GM08714 (cell line): ENCODE measurements around the gene TMEM222.

Source experiments
- H3K4me3 ChIP-seq: fragments of 200-500 bp; sonication (Bioruptor generic); 2 replicates; pipeline ENCODE4 v1.5.1; 2014; ENCODE audit warnings: mild to moderate bottlenecking, low read length, inconsistent platforms
- ZNF274 ChIP-seq: IDR thresholded peaks from 2 replicates; pipeline ENCODE4 v1.6.1; 2012; ENCODE audit warnings: mild to moderate bottlenecking, low read depth, low read length

Gene TMEM222

DNA sequence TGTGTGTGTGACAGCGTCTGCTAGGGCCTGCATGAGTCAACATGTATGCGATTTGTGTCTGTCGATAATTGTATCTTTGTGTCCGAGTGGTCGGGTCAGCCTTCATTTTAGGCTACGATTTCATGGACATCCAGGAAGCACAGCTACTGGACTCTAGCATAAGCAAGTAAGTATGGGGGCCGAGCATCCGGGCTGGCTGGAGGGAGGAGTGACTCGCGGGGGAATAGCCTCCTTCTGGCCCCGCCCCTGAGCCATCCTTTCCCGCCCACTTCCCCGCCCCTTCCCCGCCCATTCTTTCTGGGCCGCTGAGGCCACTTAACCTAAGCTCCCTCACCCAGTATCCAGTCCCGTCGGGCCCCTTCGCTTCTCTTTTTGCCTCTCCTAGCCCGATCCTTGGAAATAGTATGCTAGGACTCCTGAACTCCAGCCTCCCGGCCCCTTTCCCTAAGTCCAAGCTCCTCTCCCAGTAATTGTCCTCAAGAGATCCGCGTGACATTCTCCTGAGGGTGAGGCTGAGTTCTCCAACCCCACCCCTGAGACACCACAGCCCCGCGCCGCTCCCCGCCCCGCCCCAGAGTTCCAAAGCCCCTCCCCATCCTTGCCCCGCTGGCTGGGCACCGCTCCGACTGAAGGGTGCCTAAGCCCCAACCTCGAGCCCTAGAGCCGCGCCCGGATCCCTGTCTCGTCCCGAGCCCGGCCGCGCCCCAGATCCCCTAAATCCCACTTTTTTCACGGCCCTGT is 43.6 kb downstream of the TMEM222 start:
- TF ChIP-seq ZNF274 = no peak
- peak overlapping the region; percentile 57; the same call in 1 of the 2 replicates for H3K4me3 ChIP-seq

DNA sequence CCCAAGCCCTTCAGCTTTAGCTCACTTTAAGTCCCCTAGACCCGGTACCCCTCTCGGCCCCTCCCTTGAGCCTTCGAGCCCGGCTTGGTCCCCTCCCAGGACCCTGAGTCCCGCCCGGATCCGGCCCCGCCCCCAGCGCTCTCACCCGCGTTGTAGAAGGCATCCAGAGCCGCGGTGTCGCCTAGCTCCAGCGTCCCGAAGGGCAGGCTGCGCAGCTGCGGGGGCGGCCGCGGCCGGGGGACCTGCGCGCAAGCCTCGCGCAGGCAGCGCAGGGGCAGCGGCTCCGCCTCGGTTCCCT is 44.1 kb downstream of the TMEM222 start:
- peak overlapping the region; percentile 57; the same call in 1 of the 2 replicates for H3K4me3 ChIP-seq
- TF ChIP-seq ZNF274 = no peak

GRCh38 chr1:27366411-27367159 is 44.6 kb downstream of the TMEM222 start, which contains the start of gene MAP3K6:
MAP3K6 (minus strand) TSS chr1:27366961; CDS start chr1:27366597, 364 bp downstream.
- TF ChIP-seq ZNF274 = no peak
- H3K4me3 ChIP-seq = peak within 1 kb of the TSS; percentile 57; the same call in 1 of the 2 replicates

- no peak for TF ChIP-seq ZNF274
- H3K4me3 ChIP-seq = no peak overlapping the region
Observed at GRCh38 chr1:27367160-27367650, 45.2 kb downstream of the TMEM222 start.

DNA sequence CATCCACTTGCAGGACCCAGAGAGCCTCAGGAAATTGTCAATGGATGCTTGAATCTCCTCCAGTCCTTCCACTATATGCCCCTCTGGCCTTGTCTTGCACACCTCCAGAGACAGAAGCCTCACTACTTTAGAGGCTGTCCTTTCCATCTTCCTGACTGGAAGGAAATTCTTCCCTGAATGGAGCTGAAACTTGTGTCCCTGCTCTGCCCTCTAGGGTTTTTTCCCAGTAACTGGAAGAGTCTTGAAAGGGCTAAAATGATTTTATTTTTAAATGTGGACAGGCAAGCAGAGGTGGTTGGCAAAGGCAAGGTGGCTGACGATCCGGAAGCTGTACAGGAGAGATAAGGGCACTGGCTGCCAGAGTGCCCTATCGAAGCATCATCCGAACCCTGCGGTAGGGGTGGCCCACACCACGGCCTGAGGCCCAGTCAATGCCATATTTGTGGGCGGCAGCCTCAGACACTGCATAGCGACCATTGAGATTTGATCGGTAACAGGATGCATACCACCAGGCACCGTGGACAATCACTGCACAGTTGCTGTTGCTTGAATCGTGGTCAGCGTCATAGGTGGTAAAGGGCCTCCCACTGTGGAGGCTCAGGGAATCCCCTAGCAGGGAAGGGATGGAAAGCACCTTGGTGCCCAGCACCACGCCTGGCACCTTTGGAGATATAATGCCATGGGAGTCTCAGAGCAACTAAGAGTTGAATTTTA is 47.1 kb downstream of the TMEM222 start:
- H3K4me3 ChIP-seq = no peak overlapping the region
- no peak for TF ChIP-seq ZNF274

DNA sequence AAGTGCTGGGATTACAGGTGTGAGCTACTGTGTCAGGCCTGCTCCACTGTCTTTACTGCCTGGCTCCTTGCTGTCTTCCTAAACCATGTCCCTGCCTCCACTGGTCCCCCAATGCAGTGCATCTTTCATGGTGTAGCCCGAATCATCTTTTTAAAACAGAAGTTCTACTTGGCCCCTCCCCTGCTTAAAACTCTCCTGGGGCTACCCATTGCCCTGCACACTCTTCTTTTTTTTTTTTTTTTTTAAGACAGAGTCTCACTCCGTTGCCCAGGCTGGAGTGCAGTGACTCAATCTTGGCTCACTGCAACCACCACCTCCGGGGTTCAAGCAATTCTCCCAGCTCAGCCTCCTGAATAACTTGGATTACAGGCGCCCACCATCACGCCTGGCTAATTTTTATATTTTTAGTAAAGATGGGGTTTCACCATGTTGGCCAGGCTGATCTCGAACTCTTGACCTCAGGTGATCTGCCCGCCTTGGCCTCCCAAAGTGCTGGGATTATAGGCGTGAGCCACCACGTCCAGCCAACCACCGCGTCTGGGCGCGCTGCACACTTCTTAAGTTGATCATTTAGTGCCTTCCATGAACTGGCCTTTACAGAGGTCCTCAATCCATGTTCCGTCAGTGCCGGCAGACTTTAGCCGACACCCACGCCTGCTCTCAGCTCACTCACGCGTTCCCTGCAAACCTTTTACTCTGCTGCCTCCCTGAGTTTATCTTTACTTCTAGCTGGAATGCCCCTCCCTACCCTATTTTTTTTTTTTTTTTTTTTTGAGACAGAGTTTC is 50.3 kb downstream of the TMEM222 start:
- no peak overlapping the region for H3K4me3 ChIP-seq
- TF ChIP-seq ZNF274 = no peak

DNA sequence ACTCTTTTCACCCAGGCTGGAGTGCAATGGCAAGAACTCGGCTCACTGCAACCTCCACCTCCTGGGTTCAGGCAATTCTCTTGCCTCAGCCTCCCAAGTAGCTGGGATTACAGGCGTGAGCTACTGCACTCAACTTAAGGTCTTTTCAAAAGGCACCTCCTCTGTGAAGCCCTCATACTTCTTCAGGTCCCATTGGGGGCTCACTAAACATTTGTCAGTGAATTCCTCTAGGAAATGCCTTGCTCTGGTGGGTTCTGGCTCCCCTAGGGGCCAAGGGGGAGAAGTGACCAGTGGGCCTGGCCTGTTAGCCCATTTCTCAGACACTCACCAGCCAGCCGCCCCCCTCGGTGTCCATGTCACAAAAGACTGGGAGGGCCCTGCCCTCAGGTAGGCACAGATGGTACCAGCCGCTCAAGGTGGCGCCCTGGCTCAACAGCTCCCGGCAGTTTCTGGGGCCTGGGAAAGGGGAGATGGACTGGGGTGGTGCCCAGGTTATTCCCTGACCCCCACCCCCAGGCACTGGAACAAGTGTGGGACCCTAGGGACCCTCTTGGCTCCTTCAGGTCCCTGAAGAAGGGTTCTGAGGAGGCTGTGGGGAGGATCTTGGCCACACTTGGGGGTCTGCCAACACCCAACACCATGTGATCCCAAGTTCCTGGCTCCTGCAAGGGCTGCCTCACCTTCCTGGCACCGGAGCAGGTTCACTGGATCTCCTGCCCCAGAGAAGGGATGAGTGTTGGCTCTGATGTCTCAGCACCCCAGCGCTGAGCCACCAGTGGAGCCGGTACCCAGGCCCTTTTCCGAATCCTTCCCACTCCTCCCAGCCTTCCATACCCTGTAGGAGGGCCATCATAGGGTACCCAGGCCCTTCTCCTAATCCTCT is 51.1 kb downstream of the TMEM222 start:
- no peak overlapping the region for H3K4me3 ChIP-seq

DNA sequence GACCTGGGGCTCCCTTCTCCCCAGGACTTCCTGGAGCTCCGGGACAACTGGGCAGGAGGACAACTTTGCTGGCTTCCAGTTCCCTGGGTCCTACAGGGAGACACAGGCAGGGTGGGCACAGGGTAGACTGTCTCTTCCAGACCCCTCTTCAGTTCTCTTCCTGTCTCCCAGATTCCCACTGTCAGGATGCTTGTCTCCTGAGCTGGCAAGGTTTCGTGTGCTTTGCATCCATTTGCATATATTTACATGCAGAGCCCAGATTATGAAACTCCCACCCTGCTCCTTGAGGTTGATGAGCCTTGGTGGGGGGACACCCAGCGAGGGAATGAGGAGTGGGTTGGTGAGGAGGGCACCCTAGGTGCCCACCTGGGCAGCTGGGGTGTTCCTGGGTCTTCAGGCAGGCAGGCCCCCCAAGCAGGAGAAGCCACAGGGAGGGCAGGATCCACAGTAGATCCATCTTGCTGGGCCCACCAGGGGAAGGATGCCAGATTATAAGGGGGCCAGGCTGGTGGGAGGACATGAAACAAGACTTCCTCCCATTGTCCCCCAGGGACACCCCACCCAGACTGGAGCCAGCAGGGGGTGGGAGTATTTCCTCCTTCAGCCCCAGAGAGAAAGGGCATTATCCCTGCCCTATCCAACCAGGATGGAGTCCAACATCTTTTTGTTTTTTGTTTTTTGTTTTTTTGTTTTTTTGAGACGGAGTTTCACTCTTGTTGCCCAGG is 52.6 kb downstream of the TMEM222 start, which contains the start of gene FCN3:
Gene FCN3 (minus strand): TSS at position 463 of the 725 bp plus-strand sequence. CDS start 6 bp downstream, at position 457.
- TF ChIP-seq ZNF274 = no peak
- no peak within 1 kb of the TSS for H3K4me3 ChIP-seq

More for the DNA sequence above, 51.1 kb downstream of the TMEM222 start:
- no peak for TF ChIP-seq ZNF274

GRCh38 chr1:27377760-27378495 is 56.0 kb downstream of the TMEM222 start:
- no peak for TF ChIP-seq ZNF274
- no peak overlapping the region for H3K4me3 ChIP-seq

DNA sequence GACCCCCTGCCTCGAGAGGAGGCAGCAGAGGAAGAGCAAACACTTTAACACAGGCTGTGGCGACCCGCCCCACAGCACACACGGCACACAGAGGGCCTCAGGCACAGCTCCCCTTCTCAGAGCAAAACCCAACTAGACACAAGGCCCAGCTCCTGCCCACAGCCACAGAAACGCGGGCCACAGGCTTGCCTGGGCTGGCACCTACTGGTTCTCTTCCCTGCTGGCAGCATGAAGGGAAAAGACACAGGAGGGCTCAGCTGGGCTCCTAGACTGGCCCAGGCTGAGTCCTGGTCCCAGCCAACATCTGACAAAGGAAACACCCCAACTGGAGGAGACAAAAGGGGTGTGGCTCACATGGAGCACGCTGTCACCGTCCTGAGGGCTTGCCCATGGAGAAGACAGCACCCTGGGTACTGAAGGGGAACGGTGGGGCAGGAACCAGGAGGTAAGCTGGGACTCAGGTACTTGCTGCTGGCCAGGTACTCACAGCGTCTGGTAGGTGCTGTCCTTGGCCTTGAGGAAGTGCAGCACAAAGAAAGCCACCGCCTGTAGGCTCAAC is 57.7 kb downstream of the TMEM222 start:
- H3K4me3 ChIP-seq = no peak overlapping the region
- no peak for TF ChIP-seq ZNF274

DNA sequence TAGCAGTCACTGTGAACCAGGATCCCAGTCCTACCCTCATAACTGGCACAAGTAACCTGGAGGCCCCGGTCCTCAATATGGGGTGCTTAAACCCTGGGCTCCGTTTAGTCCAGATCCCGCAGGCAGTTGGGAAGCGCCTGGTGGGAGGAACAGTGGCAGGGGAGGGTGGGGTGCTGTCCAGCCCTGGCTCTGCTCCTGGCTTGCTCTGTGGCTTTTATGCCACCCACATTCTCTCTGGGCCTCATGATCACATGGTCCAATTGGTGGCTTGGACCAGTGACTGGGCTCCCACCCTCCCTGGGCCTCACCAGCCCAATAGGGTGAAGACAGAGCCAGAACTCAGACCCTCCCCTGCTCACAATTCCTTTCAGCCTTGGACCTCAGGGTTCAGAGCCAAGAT is 58.3 kb downstream of the TMEM222 start:
- no peak for TF ChIP-seq ZNF274

More for the DNA sequence above, 58.3 kb downstream of the TMEM222 start:
- H3K4me3 ChIP-seq = no peak overlapping the region
